GM13976 (cell line): Measurements from ENCODE around the gene IST1.

Source experiments
- DNase-seq: peaks from one replicate; pipeline ENCODE4 v3.0.0; 2012; ENCODE audit warnings: low spot score
- in situ Hi-C: fragments of 300-500 bp; cut with MboI; formaldehyde crosslinking; loops from one replicate; pipeline ENCODE4 v1.12.0; 2022; ENCODE audit warnings: low sequenced_read_pairs, mixed read lengths, inconsistent platforms; ENCODE audit not compliant: unreplicated experiment
- TF ChIP-seq, protein P1 (sequence below): IDR thresholded peaks from 2 replicates; pipeline ENCODE4 v1.5.1; 2012; ENCODE audit warnings: borderline replicate concordance, mild to moderate bottlenecking; ENCODE audit not compliant: insufficient read depth; ENCODE audit errors: extremely low read depth, missing control alignments, control extremely low read depth

Gene IST1

GRCh38 chr16:71965223-71965622 lies 69.9 kb downstream of the IST1 start:
- TF ChIP-seq, protein P1, sequence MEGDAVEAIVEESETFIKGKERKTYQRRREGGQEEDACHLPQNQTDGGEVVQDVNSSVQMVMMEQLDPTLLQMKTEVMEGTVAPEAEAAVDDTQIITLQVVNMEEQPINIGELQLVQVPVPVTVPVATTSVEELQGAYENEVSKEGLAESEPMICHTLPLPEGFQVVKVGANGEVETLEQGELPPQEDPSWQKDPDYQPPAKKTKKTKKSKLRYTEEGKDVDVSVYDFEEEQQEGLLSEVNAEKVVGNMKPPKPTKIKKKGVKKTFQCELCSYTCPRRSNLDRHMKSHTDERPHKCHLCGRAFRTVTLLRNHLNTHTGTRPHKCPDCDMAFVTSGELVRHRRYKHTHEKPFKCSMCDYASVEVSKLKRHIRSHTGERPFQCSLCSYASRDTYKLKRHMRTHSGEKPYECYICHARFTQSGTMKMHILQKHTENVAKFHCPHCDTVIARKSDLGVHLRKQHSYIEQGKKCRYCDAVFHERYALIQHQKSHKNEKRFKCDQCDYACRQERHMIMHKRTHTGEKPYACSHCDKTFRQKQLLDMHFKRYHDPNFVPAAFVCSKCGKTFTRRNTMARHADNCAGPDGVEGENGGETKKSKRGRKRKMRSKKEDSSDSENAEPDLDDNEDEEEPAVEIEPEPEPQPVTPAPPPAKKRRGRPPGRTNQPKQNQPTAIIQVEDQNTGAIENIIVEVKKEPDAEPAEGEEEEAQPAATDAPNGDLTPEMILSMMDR: no peak
- in situ Hi-C loops: no loop called here
- no peak for DNase-seq

DNA sequence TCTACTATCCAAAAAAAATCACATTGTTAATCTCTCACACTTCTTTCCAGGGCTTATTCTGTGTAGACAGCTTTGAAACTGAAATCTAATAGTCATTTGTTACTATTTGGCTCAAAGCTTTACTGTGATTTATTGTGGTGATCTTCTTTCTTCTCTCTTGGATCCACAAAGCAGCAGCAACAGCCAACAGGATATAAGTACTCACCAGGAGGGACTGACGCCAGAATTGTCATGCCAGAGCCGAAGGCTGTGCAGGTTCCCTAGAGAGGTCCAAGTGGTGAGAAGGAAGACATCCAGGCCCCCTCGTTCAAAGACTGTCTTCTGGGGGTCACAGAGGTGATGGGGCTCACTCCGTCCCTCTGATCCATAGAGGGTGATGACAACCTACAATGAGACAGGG lies 71.6 kb downstream of the IST1 start:
- TF ChIP-seq, protein P1: no peak
- in situ Hi-C loops: no loop called here
- no peak for DNase-seq

DNA sequence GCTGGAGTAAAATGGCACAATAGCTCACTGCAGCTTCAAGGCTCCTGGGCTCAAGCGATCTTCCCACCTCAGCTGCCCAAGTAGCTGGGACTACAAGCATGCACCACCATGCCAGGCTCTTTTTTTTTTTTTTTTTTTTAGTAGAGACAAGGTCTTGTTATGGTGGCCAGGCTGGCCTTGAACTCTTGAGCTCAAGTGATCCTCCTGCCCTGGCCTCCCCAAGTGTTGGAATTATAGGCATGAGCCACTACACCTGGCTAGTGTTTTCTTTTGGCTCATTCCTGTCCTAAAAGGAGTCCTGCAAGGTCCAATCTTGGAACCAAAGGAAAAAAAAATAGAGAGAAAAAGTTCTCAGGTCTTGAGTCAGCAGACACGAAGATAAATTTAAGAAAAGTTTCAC lies 74.0 kb downstream of the IST1 start:
- DNase-seq: no peak
- in situ Hi-C loops: no loop called here
- TF ChIP-seq, protein P1: no peak

DNA sequence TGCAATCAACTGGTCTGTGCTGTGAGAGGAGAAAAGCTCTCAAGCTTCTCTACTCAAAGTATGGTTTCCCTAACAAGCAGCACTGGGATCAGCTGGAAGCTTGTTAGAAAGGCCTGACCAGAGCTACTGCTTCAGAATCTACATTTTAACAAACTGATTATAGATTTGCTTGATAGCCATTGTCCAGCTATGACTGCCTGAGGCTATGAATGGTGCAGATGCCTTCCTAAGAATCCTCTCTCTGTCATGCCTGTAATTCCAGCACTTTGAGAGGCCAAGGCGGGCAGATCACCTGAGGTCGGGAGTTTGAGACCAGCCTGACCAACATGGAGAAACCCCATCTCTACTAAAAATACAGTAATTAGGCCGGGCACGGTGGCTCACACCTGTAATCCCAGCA lies 76.2 kb downstream of the IST1 start:
- TF ChIP-seq, protein P1: no peak
- in situ Hi-C loops: no loop called here

DNA sequence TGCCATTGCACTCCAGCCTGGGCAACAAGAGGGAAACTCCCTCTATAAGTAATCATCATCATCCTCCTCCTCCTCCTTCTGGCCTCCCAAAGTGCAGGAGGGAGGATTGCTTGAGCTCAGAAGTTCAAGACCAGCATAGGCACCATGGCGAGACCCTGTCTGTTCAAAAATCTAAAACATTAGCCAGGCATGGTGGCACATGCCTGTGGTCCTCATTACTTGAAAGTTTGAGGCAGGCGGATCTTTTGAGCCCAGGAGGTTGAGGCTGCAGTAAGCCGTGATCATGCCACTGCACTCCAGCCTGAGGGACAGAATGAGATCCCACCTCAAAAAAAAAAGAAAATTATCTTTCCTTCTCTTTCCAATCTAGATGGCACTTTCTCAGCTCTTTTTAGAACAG lies 77.0 kb downstream of the IST1 start:
- TF ChIP-seq, protein P1: no peak
- no peak for DNase-seq
- in situ Hi-C loops: no loop called here

More for the DNA sequence above, 76.2 kb downstream of the IST1 start:
- DNase-seq: no peak

DNA sequence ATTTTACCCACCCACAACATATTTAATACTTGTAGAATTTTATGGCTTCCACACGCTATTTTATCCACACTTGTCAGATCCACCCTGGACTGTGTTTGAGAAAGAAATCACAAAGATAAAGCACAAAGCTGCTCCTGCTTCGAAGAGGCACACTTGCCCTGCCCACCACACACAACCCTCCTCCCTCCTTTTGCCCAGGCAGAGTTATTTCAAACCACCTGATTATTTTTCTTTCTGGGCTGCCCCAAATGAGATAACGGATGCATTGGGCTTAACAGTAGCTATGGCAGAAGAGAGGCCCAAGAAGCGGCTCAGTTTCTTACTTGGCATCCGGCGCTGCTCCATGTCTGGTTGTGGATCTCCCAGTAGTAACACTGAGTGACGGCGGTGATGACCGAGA lies 77.7 kb downstream of the IST1 start:
- in situ Hi-C loops: no loop called here
- TF ChIP-seq, protein P1: no peak
- DNase-seq: no peak
